ENCODE measurements around the gene EEPD1. TPM values are rescaled to one million over a fixed set of nuclear protein-coding genes. Genes with fewer than 3 reads are reported as not detected.

EEPD1 gene
- total RNA-seq, 1 experiment from 2014 or later = 5.0 TPM

- no peak for DNase-seq
Observed at GRCh38 chr7:36273836-36274235, 120.8 kb downstream of the EEPD1 start.

More at GRCh38 chr7:36273836-36274235, 120.8 kb downstream of the EEPD1 start:
- H3K4me1 ChIP-seq (ENCODE audit: insufficient read depth, low read length) = peaks cover 19% of the 10 kb centered on the region; the same call in 1 of the 2 replicates
- H2BK15ac ChIP-seq (ENCODE audit: low read depth, low read length) = no peak overlapping the region
- Mint-ChIP-seq H3K27me3 (ENCODE audit: low read depth) (no peaks in the 10 kb centered on the region), H3K4me3 (no peak overlapping the region), H3K9me3 (no peaks in the 10 kb centered on the region), H3K4me1 (peaks cover 52 to 56% of the 10 kb centered on the region in 2 experiments), H3K36me3 (ENCODE audit: insufficient read depth in 1 of 3, low read depth in 3 of 3) (no peaks in the 10 kb centered on the region; a peak in 1 of 7 replicates), H3K27ac (no peak overlapping the region)
- no peak overlapping the region for H3K18ac ChIP-seq (ENCODE audit: insufficient read length, low read depth, low read length)
- no peak overlapping the region for H2BK120ac ChIP-seq (ENCODE audit: low read depth, low read length, poor library complexity, severe bottlenecking)
- WGBS (ENCODE audit: extremely low coverage, insufficient read length, low lambda C conversion rate) = no CpG with 5 or more reads among the region's 4 CpGs
- H3K4ac ChIP-seq (ENCODE audit: low read depth, low read length) = no peak overlapping the region
- no peak overlapping the region for H2BK5ac ChIP-seq (ENCODE audit: insufficient read length, low read length)
- H3K27me3 ChIP-seq (ENCODE audit: insufficient read depth, low read length) = no peaks in the 10 kb centered on the region
- no peaks in the 10 kb centered on the region for H4K20me1 ChIP-seq (ENCODE audit: control insufficient read depth, insufficient read depth, insufficient read length)
- TF ChIP-seq CTCF (conservative IDR thresholded peaks at IDR 0.05) = no peak
- no peak overlapping the region for H2BK20ac ChIP-seq (ENCODE audit: low read depth, low read length, poor library complexity, severe bottlenecking)
- H3K56ac ChIP-seq (ENCODE audit: insufficient read length, low read depth, low read length) = no peak overlapping the region
- H3T11ph ChIP-seq (ENCODE audit: low read length) = no peak overlapping the region
- no peak overlapping the region for H3K23ac ChIP-seq (ENCODE audit: insufficient read length, low read depth, low read length)
- H3K79me1 ChIP-seq (ENCODE audit: insufficient read depth, low read depth, low read length, poor library complexity, severe bottlenecking) = no peaks in the 10 kb centered on the region
- H4K8ac ChIP-seq (replicated peaks; ENCODE audit: insufficient read length, low read depth, low read length) = no peak overlapping the region
- no peak overlapping the region for H3K4me2 ChIP-seq (ENCODE audit: insufficient read depth, insufficient read length, low read length)
- no peaks in the 10 kb centered on the region for H3K79me2 ChIP-seq (ENCODE audit: insufficient read depth, low read length)
- no peak overlapping the region for H4K91ac ChIP-seq (ENCODE audit: insufficient read length, low read depth, low read length)
- H2AK5ac ChIP-seq (ENCODE audit: insufficient read length, low read length) = no peak overlapping the region
- no peak overlapping the region for H2BK12ac ChIP-seq (ENCODE audit: insufficient read length, low read depth, low read length)
- no peak overlapping the region for H3K9ac ChIP-seq (ENCODE audit: extremely low read depth, insufficient read length, low read length)
- H4K5ac ChIP-seq (ENCODE audit: insufficient read length, low read depth, low read length) = no peak overlapping the region
- no peak overlapping the region for H3K27ac ChIP-seq (ENCODE audit: insufficient read length, low read depth, low read length)
- H2AFZ ChIP-seq (ENCODE audit: low read length) = no peak overlapping the region
- no peaks in the 10 kb centered on the region for H3K23me2 ChIP-seq (ENCODE audit: insufficient read length, low read depth, low read length, poor library complexity, severe bottlenecking)
- no peaks in the 10 kb centered on the region for H3K9me3 ChIP-seq (ENCODE audit: control insufficient read depth, low read depth, low read length)
- H3K14ac ChIP-seq (ENCODE audit: insufficient read depth, low read length) = no peak overlapping the region

All from H9 (cell line).